CD4-positive, alpha-beta T cell treated with Interleukin-1 beta for 1 hour (primary cell): ENCODE results near the gene TMEM63C.

Experiments used
- DNase-seq, 2 donors: peaks; one replicate each; pipeline ENCODE4 v3.0.0-alpha.2; 2020 to 2022

Gene TMEM63C

DNA sequence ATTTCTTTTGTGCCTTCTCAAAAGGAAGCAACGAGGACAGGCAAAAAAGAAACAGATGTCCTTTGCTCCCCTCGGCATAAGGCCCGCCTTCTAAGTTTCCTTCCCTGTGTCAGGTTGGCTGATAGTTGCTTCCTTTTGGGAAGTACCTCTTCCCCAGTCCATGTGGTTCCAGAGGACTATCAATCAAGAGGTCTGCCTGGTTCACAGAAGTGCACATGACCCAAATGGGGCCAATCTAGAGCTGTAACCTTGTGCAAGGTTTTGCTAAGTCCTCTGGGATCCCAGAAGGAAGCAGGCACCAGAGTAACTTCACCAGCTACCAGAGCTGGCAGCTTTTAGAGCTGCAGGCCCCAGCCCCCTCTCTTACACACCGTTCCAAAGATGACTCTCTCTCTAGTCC is 42.6 kb downstream of the TMEM63C start:
- no peak for DNase-seq

GRCh38 chr14:77225254-77225653 is 43.7 kb downstream of the TMEM63C start:
- no peak for DNase-seq

DNA sequence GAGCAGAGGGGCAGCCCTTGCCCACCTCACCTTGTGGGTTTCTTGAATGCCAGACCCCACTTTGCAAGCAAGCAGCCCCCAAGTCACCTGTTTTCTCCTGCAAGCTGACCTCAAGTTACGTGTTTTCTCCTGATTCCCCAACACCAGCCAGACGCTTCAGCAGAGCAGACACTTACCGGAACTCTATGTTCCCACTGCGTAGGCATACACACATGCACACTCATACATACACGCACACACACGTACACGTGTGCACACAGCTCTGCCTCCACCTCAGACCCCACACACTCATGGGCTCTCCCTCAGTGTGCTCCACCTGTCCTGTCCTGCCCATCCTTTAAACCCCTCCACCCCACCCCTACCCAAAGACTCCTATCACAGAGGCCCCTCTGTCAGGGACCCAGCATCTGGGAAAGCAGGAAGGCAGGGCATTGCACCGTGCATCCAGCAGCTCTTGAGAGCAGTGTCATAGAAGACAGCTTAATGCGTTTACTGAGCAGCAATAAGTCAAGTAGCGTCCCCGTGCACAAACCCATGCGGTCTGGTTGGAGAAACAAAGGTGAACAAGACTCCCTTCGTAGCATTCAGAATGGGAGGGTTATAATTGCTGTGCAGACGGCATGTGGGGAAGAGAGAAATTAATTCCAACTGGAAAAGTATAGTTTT is 44.4 kb downstream of the TMEM63C start:
- DNase-seq = no peak

GRCh38 chr14:77228056-77228455 is 46.5 kb downstream of the TMEM63C start:
- DNase-seq = no peak

DNA sequence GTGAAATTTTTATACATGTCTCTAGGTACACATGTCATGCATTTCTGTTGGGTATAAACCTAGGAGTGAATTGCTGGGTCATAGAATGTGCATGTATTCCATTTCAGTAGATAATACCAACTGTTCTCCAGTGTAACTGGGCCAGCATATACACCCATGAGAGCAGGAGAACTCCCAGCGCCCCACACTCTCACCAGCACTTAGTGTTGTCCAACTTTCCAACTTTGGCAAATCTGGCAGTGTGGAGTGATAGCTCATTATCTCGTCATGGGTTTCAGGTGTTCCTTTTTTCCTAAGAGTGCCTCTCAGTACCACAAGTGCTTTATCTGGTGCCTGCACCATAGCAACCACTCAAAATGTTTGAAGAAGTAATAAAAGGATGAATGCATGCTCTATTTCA is 49.3 kb downstream of the TMEM63C start:
- no peak for DNase-seq

GRCh38 chr14:77231721-77232120 is 50.1 kb downstream of the TMEM63C start:
- DNase-seq = no peak

DNA sequence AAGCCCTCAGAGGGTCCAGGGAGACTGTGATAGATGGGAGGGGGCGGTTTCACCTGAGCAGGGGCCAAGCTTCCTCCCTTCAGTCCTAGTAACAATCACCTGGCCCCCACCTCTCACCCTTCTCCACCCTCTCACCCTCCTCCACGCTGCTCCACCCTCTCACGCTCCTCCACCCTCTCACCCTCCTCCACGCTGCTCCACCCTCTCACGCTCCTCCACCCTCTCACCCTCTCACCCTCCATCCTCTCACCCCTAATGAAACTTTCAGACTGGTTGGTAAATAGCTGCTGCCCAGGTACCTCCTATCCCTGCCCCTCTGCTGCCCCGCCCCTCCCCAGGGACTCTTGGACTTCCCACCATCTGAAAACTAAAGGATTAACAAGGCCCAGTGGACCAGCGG is 55.2 kb downstream of the TMEM63C start:
- DNase-seq = no peak

- DNase-seq = no peak
These were observed 56.8 kb downstream of the TMEM63C start for GRCh38 chr14:77238356-77238755.

DNA sequence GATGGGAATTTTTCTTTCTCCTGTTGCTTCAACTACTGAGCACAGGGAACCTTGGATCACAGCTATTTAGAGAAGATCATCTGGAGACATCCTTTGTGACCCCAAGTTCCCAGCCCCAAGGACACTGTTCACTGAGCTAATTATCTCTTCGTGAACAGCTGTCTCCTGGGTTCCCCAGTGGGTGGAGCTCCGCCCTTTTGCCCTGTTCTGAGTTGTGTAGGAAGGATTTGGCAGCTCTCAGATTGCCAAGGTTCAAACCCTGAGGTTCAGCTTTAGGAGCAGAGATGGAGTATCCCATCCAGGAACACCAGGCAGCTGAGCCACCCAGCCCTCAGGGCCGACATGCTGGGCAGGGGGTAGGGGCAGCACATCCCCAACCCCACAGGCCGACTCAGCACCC is 57.4 kb downstream of the TMEM63C start:
- no peak for DNase-seq

GRCh38 chr14:77239412-77239811 is 57.8 kb downstream of the TMEM63C start:
- DNase-seq = no peak

- no peak for DNase-seq
These were observed 58.8 kb downstream of the TMEM63C start for GRCh38 chr14:77240336-77240915.

DNA sequence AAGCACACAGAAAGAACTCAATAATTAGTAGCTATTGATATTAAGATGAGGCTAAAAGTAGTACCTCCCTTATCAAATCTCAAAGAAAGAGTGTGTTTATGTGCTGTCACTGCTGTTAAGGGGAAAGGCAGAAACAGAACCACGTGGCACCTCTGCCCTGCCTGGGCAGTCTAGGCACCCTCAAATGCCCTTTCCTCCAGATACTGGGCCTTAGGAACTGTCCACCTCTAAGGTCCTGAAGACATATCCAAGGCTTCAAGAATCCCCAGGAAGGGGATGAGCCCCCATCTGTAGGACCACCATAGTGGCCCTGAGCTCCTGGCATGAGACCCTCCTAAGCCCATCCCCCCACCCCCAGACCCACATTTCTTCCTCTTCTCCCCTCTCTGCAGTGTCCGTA is 60.4 kb downstream of the TMEM63C start:
- DNase-seq = no peak

- peak in 1 of 2 donors; percentile 17 for DNase-seq
These were observed 61.2 kb downstream of the TMEM63C start for GRCh38 chr14:77242752-77243151.

DNA sequence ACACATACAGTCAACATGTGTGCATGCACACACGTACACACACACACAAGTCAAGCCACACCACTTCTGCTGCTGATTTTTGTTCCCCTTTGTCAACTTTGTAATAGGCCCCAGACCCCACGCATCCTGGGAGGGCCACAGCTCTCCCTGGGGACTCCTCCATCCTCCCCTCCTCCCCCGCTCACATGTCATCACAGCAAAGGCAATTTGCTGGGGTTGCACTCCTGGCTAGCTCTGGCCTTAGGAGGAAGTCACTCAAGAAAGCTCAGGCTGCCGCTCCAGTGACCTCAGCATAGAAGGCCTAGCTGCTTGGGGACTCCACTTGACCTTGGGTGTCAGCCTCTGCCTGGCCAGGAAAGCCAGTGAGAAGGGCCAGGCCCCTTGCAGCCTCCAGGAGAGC is 62.3 kb downstream of the TMEM63C start:
- DNase-seq = peak in 1 of 2 donors; percentile 60

DNA sequence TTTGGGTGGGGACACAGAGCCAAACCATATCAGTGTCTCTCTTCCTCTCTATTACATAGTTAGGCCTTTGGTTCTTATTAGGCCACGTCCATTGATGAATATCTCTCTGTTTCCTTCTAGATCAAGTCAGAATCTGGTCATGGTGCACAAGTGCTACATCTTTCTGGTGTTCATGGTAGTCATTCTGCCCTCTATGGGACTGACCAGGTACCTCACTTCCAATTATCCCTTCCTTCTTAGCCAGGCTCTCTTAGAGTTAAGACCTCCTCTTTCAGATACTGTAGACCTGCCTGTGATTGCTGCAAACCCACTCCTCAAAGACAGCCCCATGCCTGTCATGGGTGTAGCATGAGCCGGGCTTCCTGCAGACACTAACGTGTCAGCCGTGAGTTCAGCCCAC is 64.2 kb downstream of the TMEM63C start:
- DNase-seq = no peak

DNA sequence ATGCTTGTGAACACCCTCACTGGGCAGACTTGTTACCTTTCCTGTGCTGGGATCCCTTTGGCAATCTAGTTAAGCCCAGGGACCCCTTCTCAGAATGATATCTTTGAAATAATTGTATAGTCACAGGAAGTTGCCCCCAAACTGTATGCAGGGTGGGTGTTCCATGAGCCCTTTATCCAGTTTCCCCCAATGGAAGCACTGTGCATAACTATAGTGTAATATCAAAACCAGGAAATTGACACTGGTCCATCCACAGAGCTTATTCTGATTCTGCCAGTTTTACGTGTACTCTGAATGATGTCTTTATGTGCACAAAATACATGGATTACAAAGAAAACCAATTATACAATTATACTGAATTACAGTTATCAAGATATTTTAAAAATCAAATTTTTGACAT is 65.2 kb downstream of the TMEM63C start:
- DNase-seq = no peak

- no peak for DNase-seq
These were observed 67.1 kb downstream of the TMEM63C start for GRCh38 chr14:77248666-77249065.

DNA sequence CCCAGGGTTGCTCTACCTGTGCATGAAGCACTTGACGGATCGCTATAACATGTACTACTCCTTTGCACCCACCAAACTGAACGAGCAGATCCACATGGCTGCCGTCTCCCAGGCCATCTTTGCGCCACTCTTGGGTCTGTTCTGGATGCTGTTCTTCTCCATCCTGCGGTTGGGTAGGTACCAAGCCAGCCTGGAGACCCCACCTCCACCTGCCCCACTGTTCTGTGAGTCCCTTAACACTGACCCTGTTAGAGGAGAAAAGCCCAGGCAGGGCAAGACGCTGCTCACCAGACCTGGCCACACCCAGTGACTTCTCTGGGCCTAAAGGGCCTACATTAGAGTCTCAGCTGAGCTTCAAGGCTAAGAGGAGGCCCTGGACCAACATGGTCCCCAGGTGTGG is 67.7 kb downstream of the TMEM63C start:
- no peak for DNase-seq

GRCh38 chr14:77250927-77251326 is 69.3 kb downstream of the TMEM63C start:
- no peak for DNase-seq

- DNase-seq = no peak
These were observed 70.3 kb downstream of the TMEM63C start for GRCh38 chr14:77251870-77252269.

DNA sequence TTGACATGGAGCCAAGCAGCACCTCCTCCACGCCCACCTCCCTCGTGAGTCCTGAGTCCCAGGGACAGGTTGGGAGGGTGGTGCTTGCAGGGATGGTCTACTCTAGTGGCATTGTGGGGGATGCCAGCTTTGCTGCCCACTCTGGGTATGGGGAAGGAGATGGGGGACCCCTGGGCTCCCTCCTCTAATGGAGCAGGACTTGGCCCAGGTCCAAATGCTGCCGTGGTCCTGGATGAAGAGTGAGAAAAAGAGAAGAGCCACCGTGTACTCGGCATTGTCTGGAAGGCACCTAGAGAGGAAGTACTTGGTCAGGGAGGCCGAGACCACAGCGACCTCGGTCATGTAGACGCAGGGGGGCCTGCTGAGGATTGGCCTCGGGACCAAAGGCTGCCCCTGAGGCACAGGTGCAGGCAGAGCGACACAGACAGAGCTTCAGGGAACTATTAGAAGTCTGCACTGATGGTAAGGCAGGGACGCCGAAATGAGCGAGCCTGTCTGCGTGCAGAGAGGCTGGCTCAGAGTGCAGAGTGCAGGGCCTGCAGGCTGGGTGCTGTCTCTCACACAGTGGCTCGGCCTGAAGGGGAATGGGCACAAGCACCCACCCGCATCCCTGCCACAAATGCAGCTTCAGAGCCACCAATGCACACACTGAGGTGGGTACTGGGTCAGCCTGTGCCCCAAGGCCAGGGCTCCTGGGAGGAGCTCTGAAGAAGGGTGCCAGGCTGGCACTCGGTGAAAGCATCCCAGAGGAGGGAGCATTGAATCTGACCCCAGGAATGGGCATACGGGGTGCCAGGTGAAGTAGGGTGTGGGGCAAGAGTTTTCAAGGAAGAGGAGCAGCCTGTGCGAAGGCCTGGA is 72.0 kb downstream of the TMEM63C start:
- no peak for DNase-seq

GRCh38 chr14:77256694-77257093 is 75.1 kb downstream of the TMEM63C start:
- DNase-seq = no peak

DNA sequence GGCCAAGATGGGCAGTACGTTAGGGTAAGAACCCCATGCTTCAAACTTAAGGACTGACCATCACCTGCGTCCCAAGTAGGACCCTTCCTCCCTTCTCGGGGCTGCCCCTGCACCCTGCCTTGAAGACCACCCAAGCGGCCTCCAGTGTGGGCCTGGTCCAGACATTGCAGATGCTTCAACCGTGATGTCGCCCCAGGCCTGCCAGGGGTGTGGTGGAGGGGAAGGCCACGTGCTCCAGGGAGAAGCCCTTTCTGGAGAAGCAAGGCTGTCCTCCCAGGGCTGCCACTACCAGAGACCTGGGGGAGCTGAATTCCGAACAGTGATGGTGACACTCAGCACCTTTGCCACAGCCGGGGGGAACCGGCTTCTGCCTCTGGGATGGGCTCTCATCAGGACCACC is 76.1 kb downstream of the TMEM63C start:
- no peak for DNase-seq

DNA sequence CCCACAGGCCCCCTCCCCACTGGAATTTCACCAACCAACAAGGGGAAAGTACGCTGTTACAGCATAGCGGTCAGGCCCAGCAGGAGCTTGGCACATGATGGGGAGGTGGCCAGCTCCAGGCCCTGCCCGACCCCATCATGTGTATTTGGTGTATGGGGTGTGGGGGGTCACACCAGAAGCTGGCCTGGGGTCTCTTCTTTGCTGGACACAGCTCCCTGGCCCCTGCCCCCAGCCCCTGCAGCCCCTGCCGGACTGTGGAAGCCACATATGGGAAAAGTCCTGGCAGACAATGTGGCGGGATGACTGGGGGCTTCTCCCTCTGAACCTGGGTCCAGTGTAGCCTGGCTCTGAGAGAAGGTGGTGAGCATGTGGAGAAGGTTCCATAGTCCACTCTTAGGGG is 77.0 kb downstream of the TMEM63C start:
- DNase-seq = no peak
